Stimulated activated CD4-positive, alpha-beta T cell treated with anti-CD3 and anti-CD28 coated beads, Interleukin-2, amount 100 ng/mL, for 48 hours (primary cell): Measurements from ENCODE around the gene ADAMTS20.
"Not testable (repeated sequence)": the region's sequence is repeated elsewhere in the genome, so short reads cannot be mapped to it uniquely, and the experiment has no call there.

Experiments
- DNase-seq, 2 donors: peaks; one replicate each; pipeline ENCODE4 v3.0.0-alpha.2; 2020

The ADAMTS20 gene

GRCh38 chr12:43551971-43552559 is at the start of gene ADAMTS20:
Gene ADAMTS20 (minus strand): TSS chr12:43552203. CDS start chr12:43551921, 282 bp downstream.
- no peak for DNase-seq

GRCh38 chr12:43599708-43600107 is 47.7 kb upstream of the ADAMTS20 start:
- DNase-seq: no peak

GRCh38 chr12:43599066-43599465 is 47.1 kb upstream of the ADAMTS20 start:
- no peak for DNase-seq

- DNase-seq: no peak
These were observed 38.3 kb upstream of the ADAMTS20 start for GRCh38 chr12:43590307-43590706.

- DNase-seq: no peak
These were observed 34.7 kb upstream of the ADAMTS20 start for GRCh38 chr12:43586646-43587245.

GRCh38 chr12:43585676-43586075 is 33.7 kb upstream of the ADAMTS20 start:
- no peak for DNase-seq

GRCh38 chr12:43580601-43581000 is 28.6 kb upstream of the ADAMTS20 start:
- DNase-seq: no peak

- no peak for DNase-seq
These were observed 27.2 kb upstream of the ADAMTS20 start for GRCh38 chr12:43579206-43579605.

- no peak for DNase-seq
These were observed 26.8 kb upstream of the ADAMTS20 start for GRCh38 chr12:43578782-43579181.

GRCh38 chr12:43577381-43577780 is 25.4 kb upstream of the ADAMTS20 start:
- DNase-seq: no peak

- DNase-seq: no peak
These were observed 24.2 kb upstream of the ADAMTS20 start for GRCh38 chr12:43576162-43576561.

- no peak for DNase-seq
These were observed 19.9 kb upstream of the ADAMTS20 start for GRCh38 chr12:43571885-43572284.

GRCh38 chr12:43556057-43556456 is 4.1 kb upstream of the ADAMTS20 start:
- DNase-seq: no peak

GRCh38 chr12:43551279-43551970 is 578 bp downstream of the ADAMTS20 start:
- no peak for DNase-seq

GRCh38 chr12:43550831-43551271 is 1.2 kb downstream of the ADAMTS20 start:
- DNase-seq: no peak

- no peak for DNase-seq
These were observed 7.3 kb downstream of the ADAMTS20 start for GRCh38 chr12:43544703-43545102.

- DNase-seq: no peak
These were observed 11.5 kb downstream of the ADAMTS20 start for GRCh38 chr12:43540470-43540869.

GRCh38 chr12:43537675-43538074 is 14.3 kb downstream of the ADAMTS20 start:
- not testable (repeated sequence) for DNase-seq

- no peak for DNase-seq
These were observed 36.0 kb downstream of the ADAMTS20 start for GRCh38 chr12:43516045-43516444.

GRCh38 chr12:43501703-43502102 is 50.3 kb downstream of the ADAMTS20 start:
- no peak for DNase-seq

- no peak for DNase-seq
These were observed 58.7 kb downstream of the ADAMTS20 start for GRCh38 chr12:43493261-43493797.

- no peak for DNase-seq
These were observed 69.5 kb downstream of the ADAMTS20 start for GRCh38 chr12:43482311-43483085.

- no peak for DNase-seq
These were observed 71.4 kb downstream of the ADAMTS20 start for GRCh38 chr12:43480591-43480990.
